Measurements from ENCODE around the gene GAGE13.
"Not testable (repeated sequence)": the region's sequence is repeated elsewhere in the genome, so short reads cannot be mapped to it uniquely, and the experiment has no call there.

The GAGE13 gene

GRCh38 chrX:49331841-49332240 is 459 bp downstream of the GAGE13 start:
- not testable (repeated sequence) for DNase-seq (ENCODE audit: low read depth)

DNA sequence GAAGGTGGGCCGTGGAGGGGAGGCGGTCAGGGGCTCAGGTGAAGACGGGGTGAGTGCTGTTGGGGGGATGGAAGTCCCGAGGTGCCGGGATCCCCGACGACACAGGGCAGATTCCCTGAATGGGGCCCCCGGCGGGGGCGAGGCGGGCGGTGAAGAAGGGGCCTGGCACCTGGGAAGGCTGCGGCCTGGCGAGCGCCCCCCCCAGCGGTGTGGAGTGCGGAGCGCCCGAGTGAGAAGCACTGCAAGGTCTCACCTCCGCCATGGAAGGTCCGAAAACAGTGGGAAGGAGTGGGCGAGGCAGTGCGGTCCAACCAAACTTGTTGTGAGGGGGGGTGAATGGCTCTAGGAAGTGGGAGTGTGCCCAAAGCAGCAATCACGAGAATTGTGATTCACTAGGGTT is 10.1 kb downstream of the GAGE13 start:
- not testable (repeated sequence) for DNase-seq (ENCODE audit: low read depth)

DNA sequence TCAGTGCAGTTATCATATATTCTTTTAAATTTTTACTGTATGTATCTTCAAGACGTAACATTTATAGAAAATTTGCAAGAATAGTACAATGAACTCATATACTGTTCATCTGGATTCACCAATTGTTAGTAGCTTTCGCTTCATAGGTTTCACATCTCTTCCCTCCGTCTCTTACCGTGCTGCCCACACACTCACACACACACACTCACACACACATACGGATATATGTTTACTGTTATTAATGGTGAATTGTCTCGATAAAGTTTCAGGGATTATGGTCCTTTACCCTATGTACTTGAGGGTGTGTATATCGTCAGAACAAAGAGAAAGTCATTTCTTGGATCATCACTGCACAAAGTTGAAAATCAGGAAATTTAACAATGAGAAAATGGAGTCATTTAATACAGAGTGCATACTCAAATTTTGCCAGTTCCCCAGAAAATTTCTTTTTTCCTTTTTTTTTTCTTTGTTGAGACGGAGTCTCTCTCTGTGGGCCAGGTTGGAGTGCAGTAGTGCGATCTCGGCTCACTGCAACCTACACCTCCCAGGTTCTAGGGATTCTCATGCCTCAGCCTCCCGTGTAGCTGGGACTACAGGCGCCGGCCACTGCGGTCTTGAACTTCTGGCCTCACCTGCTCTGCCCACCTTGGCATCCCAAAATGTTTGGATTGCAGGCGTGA is 13.3 kb downstream of the GAGE13 start:
- DNase-seq (ENCODE audit: low read depth), result not testable (repeated sequence)

DNA sequence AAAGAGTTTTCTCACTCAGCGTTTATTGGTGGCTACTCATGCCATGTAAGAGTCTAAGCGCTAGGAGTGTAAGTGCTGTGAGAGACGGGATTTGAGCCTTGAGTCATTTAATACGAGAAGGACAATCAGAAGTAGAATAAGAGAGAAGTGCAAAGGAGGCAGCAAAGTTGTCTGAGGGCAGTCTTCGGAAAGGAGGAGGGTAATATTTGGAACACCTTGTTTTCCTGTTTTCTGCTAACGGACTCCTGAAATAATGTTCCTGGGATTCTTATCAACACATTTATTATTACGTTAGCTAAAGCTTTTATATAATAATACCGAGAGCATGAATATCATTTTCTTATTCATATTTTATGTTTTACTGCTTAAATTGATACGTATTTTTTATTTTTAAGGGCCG is 14.0 kb downstream of the GAGE13 start:
- DNase-seq (ENCODE audit: low read depth), result not testable (repeated sequence)

- not testable (repeated sequence) for DNase-seq (ENCODE audit: low read depth)
These were observed 14.8 kb downstream of the GAGE13 start for GRCh38 chrX:49346150-49346549.

Data from stimulated activated CD8-positive, alpha-beta memory T cell treated with anti-CD3 and anti-CD28 coated beads, Interleukin-15, amount 100 ng/mL, for 24 hours (primary cell).